Vagina (tissue), 2 donors: ENCODE results near the gene FSD1L. TPM values are rescaled to one million over a fixed set of nuclear protein-coding genes. Genes with fewer than 3 reads are reported as not detected.

Experiments
- DNase-seq, 2 donors: peaks; one replicate each; pipeline ENCODE4 v3.0.0-alpha.2; 2017; ENCODE audit errors: extremely low spot score in 2 of 2
- H3K27ac ChIP-seq: fragments of 200-600 bp; sonication (generic); one replicate; pipeline ENCODE4 v1.5.1; 2019
- H3K27me3 ChIP-seq: fragments of 200-600 bp; sonication (generic); one replicate; pipeline ENCODE4 v1.5.1; 2019
- H3K36me3 ChIP-seq, 2 donors: fragments of 200-600 bp; sonication (generic); one replicate each; pipeline ENCODE4 v1.5.1; 2017 to 2019
- H3K4me1 ChIP-seq: fragments of 200-600 bp; sonication (generic); one replicate; pipeline ENCODE4 v1.5.1; 2019
- H3K4me3 ChIP-seq, 2 donors: fragments of 200-600 bp; sonication (generic); 1 replicate in 1 of 2; 2 replicates in 1 of 2; pipeline ENCODE4 v1.5.1; 2016 to 2019
- H3K9me3 ChIP-seq: fragments of 200-600 bp; sonication (generic); one replicate; pipeline ENCODE4 v1.5.1; 2019
- CTCF ChIP-seq, 3 experiments: fragments of 450-650 bp in 2 of 3; fragments of 200-600 bp in 1 of 3; sonication (generic) in 1 of 3; IDR thresholded peaks; one replicate each; pipeline ENCODE4 v1.5.1; 2017 to 2019; ENCODE audit warnings: antibody characterized with exemption in 3 of 3, mild to moderate bottlenecking in 2 of 3, moderate library complexity in 2 of 3
- POLR2A ChIP-seq, 2 donors: fragments of 450-650 bp; IDR thresholded peaks; one replicate each; pipeline ENCODE4 v1.6.1; 2017; ENCODE audit warnings: antibody characterized with exemption in 2 of 2, mild to moderate bottlenecking in 2 of 2, moderate library complexity in 2 of 2
- POLR2AphosphoS5 ChIP-seq, 2 donors: sonication (generic); formaldehyde crosslinking; IDR thresholded peaks; one replicate each; pipeline ENCODE4 v1.9.0; 2017; ENCODE audit warnings: antibody characterized with exemption in 2 of 2, mild to moderate bottlenecking in 2 of 2, low read depth in 1 of 2; ENCODE audit not compliant: insufficient read depth in 1 of 2
- intact Hi-C: fragments of 100-400 bp; cut with DNase I; formaldehyde crosslinking; loops from one replicate; pipeline ENCODE4 v1.15.1; 2023
- total RNA-seq: library from RNA; depleted of rRNA; stranded (reverse); fragments of >200 nt; gene quantifications from one replicate; pipeline ENCODE4 v1.2.3, GENCODE V29; 2016

Gene FSD1L
- total RNA-seq, 1 donor from 2014 or later, result 4.2 TPM

GRCh38 chr9:105458404-105458803 is 10.6 kb downstream of the FSD1L start:
- H3K4me1 ChIP-seq, result peaks cover 6% of the 10 kb centered on the region
- H3K36me3 ChIP-seq, result no peaks in the 10 kb centered on the region
- no peaks in the 10 kb centered on the region for H3K9me3 ChIP-seq
- no peak overlapping the region for H3K27ac ChIP-seq
- TF ChIP-seq POLR2A (IDR thresholded peaks at IDR 0.05) (no peak), CTCF (IDR thresholded peaks at IDR 0.05) (no peak), POLR2AphosphoS5 (IDR thresholded peaks at IDR 0.05; ENCODE audit: insufficient read depth in 1 of 2, low read depth in 1 of 2) (no peak)
- no peaks in the 10 kb centered on the region for H3K27me3 ChIP-seq
- intact Hi-C loops, result no loop called here
- H3K4me3 ChIP-seq, result no peak overlapping the region
- DNase-seq, result no peak

- Histone ChIP-seq H3K4me1 (peaks cover 6% of the 10 kb centered on the region), H3K27ac (no peak overlapping the region), H3K27me3 (no peaks in the 10 kb centered on the region), H3K4me3 (no peak overlapping the region), H3K36me3 (no peaks in the 10 kb centered on the region), H3K9me3 (no peaks in the 10 kb centered on the region)
- no peak for DNase-seq
- intact Hi-C loops, result no loop called here
- no peak for TF ChIP-seq CTCF (IDR thresholded peaks at IDR 0.05)
- TF ChIP-seq POLR2A (IDR thresholded peaks at IDR 0.05), result no peak
- TF ChIP-seq POLR2AphosphoS5 (IDR thresholded peaks at IDR 0.05; ENCODE audit: insufficient read depth in 1 of 2, low read depth in 1 of 2), result no peak
Observed at GRCh38 chr9:105459336-105459735, 11.5 kb downstream of the FSD1L start.

GRCh38 chr9:105466898-105467455 is 19.1 kb downstream of the FSD1L start:
- TF ChIP-seq POLR2AphosphoS5 (IDR thresholded peaks at IDR 0.05; ENCODE audit: insufficient read depth in 1 of 2, low read depth in 1 of 2) (no peak), CTCF (IDR thresholded peaks at IDR 0.05) (no peak), POLR2A (IDR thresholded peaks at IDR 0.05) (no peak)
- no peak overlapping the region for H3K4me3 ChIP-seq
- intact Hi-C loops, result no loop called here
- peaks cover 0 to 20% of the 10 kb centered on the region in 2 donors for H3K36me3 ChIP-seq
- H3K27me3 ChIP-seq, result no peaks in the 10 kb centered on the region
- H3K9me3 ChIP-seq, result no peaks in the 10 kb centered on the region
- H3K27ac ChIP-seq, result no peak overlapping the region
- DNase-seq, result no peak
- no peaks in the 10 kb centered on the region for H3K4me1 ChIP-seq

- no peak for TF ChIP-seq CTCF (IDR thresholded peaks at IDR 0.05)
- no peak for TF ChIP-seq POLR2A (IDR thresholded peaks at IDR 0.05)
- no peak for TF ChIP-seq POLR2AphosphoS5 (IDR thresholded peaks at IDR 0.05; ENCODE audit: insufficient read depth in 1 of 2, low read depth in 1 of 2)
- Histone ChIP-seq H3K27ac (no peak overlapping the region), H3K27me3 (no peaks in the 10 kb centered on the region), H3K4me1 (no peaks in the 10 kb centered on the region), H3K9me3 (no peaks in the 10 kb centered on the region), H3K4me3 (no peak overlapping the region), H3K36me3 (peaks cover 0 to 20% of the 10 kb centered on the region in 2 donors)
- intact Hi-C loops, result no loop called here
- DNase-seq, result no peak
Observed at GRCh38 chr9:105468875-105469274, 21.0 kb downstream of the FSD1L start.

- Histone ChIP-seq H3K9me3 (no peaks in the 10 kb centered on the region), H3K27ac (no peak overlapping the region), H3K4me1 (no peaks in the 10 kb centered on the region), H3K36me3 (no peaks in the 10 kb centered on the region), H3K4me3 (no peak overlapping the region), H3K27me3 (no peaks in the 10 kb centered on the region)
- no peak for TF ChIP-seq POLR2A (IDR thresholded peaks at IDR 0.05)
- no peak for TF ChIP-seq CTCF (IDR thresholded peaks at IDR 0.05)
- intact Hi-C loops, result no loop called here
- DNase-seq, result no peak
Observed at GRCh38 chr9:105473221-105473620, 25.4 kb downstream of the FSD1L start.
